Left ventricle myocardium inferior (tissue), 1 donor: ENCODE measurements around the gene IFI6. TPM values are rescaled to one million over a fixed set of nuclear protein-coding genes. Genes with fewer than 3 reads are reported as not detected.
A peak's percentile ranks its signal among the peaks of the same experiment; 100 is the strongest.

Experiments used
- DNase-seq: peaks from one replicate; pipeline ENCODE4 v3.0.0-alpha.2; 2020
- H3K27ac ChIP-seq: fragments of 200-600 bp; replicated peaks from 2 replicates; pipeline ENCODE4 v1.8.0; 2021
- H3K27me3 ChIP-seq: fragments of 200-600 bp; 2 replicates; pipeline ENCODE4 v1.8.0; 2021; ENCODE audit warnings: low read depth
- H3K36me3 ChIP-seq: fragments of 200-600 bp; 2 replicates; pipeline ENCODE4 v1.8.0; 2021
- H3K4me1 ChIP-seq: fragments of 200-600 bp; 2 replicates; pipeline ENCODE4 v1.8.0; 2021
- H3K4me3 ChIP-seq: fragments of 200-600 bp; 2 replicates; pipeline ENCODE4 v1.8.0; 2021; ENCODE audit warnings: mild to moderate bottlenecking, moderate library complexity
- H3K9me3 ChIP-seq: fragments of 200-600 bp; replicated peaks from 2 replicates; pipeline ENCODE4 v1.8.0; 2021
- intact Hi-C: fragments of 100-400 bp; cut with micrococcal nuclease; formaldehyde crosslinking; loops from one replicate; pipeline ENCODE4 v1.11.0; 2022
- total RNA-seq: library from RNA; stranded (reverse); fragmentation: NEBNext Ultra II Directional; extraction: Animal tissue kit (Norgen Biotek cat#: 25700); gene quantifications from one replicate; pipeline ENCODE4 v1.2.1, GENCODE V29; 2021
- TF ChIP-seq, protein P1 (sequence below): fragments of 200-600 bp; IDR thresholded peaks from 2 replicates; pipeline ENCODE4 v1.8.0; 2021; ENCODE audit warnings: antibody characterized with exemption, mild to moderate bottlenecking, borderline replicate concordance
- donor health status: DM: no; HTN: yes; CAD: no; lungs with severe emphysema.

IFI6 gene
- total RNA-seq, 1 donor from 2014 or later: 39.2 TPM

DNA sequence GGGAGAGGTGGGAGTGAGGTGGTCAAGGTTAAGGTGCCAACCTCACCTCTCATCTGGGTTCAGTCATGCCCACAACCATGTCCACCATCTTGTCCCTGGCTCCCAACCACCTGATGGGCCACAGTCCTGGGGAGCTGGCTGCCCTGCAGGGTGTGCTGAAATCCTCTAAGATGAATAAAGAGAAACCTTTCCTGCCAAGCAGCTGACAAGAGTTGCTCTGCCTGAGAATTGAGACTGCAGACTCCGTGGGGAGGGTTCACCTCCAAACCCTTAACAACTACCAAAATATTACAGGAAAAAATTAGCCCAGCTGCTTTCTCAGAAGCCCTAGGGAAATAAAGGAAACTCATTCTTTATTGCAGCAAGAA, 21.8 kb downstream of the IFI6 start:
- Histone ChIP-seq H3K4me1 (peaks cover 64% of the 10 kb centered on the region), H3K4me3 (no peak overlapping the region), H3K27ac (peak overlapping the region; percentile 74), H3K36me3 (no peaks in the 10 kb centered on the region), H3K27me3 (no peaks in the 10 kb centered on the region), H3K9me3 (no peaks in the 10 kb centered on the region)
- intact Hi-C loops: no loop called here
- no peak for DNase-seq
- TF ChIP-seq, protein P1, sequence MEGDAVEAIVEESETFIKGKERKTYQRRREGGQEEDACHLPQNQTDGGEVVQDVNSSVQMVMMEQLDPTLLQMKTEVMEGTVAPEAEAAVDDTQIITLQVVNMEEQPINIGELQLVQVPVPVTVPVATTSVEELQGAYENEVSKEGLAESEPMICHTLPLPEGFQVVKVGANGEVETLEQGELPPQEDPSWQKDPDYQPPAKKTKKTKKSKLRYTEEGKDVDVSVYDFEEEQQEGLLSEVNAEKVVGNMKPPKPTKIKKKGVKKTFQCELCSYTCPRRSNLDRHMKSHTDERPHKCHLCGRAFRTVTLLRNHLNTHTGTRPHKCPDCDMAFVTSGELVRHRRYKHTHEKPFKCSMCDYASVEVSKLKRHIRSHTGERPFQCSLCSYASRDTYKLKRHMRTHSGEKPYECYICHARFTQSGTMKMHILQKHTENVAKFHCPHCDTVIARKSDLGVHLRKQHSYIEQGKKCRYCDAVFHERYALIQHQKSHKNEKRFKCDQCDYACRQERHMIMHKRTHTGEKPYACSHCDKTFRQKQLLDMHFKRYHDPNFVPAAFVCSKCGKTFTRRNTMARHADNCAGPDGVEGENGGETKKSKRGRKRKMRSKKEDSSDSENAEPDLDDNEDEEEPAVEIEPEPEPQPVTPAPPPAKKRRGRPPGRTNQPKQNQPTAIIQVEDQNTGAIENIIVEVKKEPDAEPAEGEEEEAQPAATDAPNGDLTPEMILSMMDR: no peak

DNA sequence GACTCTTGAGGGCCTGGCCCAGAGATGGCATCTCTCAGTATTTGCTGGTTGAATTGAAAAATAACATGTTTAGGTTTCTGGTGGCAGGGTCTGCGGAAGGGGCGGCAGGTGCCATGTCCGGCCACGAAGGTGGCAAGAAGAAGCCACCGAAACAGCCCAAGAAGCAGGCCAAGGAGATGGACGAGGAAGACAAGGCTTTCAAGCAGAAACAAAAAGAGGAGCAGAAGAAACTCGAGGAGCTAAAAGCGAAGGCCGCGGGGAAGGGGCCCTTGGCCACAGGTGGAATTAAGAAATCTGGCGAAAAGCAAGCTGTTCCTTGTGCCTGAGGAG, 22.7 kb downstream of the IFI6 start:
- intact Hi-C loops: no loop called here
- H3K4me1 ChIP-seq: peaks cover 58% of the 10 kb centered on the region
- H3K27ac ChIP-seq: peak overlapping the region; percentile 73
- H3K27me3 ChIP-seq: no peaks in the 10 kb centered on the region
- DNase-seq: no peak
- H3K36me3 ChIP-seq: no peaks in the 10 kb centered on the region
- H3K4me3 ChIP-seq: no peak overlapping the region
- no peaks in the 10 kb centered on the region for H3K9me3 ChIP-seq
- TF ChIP-seq, protein P1: no peak

DNA sequence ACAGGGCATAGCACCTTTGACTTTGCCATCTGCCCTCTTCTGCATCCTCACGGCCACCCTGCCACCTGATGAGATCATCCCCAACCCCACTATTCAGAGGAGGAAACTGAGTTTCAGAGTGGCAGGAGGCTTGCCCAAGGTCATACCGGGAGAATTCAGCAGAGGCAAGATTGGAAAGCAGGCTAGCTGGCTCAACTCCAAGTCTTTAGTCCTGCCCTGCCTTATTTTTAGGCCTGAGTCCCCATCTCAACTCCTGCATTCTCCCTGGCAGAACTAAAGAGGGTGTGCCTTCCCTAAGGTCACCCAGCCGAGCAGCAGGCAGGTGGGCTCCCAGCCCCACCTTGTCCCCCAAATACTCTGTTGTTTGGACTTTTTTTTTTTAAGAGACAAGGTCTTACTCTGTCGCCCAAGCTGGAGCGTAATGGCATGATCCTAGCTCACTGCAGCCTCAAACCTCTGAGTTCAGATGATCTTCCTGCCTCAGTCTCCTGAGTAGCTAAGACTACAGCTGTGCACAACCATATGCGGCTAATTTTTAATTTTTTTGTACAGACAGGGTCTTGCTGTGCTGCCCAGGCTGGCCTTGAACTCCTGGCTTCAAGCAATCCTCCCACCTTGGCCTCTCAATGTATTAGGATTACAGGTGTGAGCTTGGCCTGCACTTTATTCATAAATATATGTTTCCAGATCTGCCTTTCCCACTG, 23.2 kb downstream of the IFI6 start:
- Histone ChIP-seq H3K27ac (peak overlapping the region; percentile 73), H3K36me3 (no peaks in the 10 kb centered on the region), H3K4me3 (no peak overlapping the region), H3K27me3 (no peaks in the 10 kb centered on the region), H3K4me1 (peaks cover 58% of the 10 kb centered on the region), H3K9me3 (no peaks in the 10 kb centered on the region)
- intact Hi-C loops: no loop called here
- TF ChIP-seq, protein P1: no peak
- no peak for DNase-seq

DNA sequence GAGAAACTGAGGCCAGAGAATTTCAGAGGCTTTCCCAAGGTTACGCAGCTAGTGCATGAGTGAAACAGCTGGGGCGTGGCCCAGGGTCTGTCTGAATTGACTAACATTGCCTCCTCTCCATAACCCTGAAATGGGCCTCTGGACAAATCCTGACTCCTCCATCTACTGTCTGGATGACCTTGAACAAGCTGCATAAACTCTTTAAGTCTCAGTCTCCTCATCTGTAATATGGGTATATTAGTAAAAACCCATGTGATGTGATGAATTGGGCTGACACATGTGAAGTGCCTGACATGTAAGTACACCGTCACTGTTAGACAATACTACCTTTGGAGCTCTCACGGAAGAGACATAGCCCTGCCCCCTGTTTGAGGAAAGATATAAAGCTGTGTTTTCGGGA, 24.7 kb downstream of the IFI6 start:
- H3K36me3 ChIP-seq: no peaks in the 10 kb centered on the region
- no peak overlapping the region for H3K4me3 ChIP-seq
- H3K27me3 ChIP-seq: no peaks in the 10 kb centered on the region
- intact Hi-C loops: no loop called here
- TF ChIP-seq, protein P1: no peak
- no peaks in the 10 kb centered on the region for H3K9me3 ChIP-seq
- peak overlapping the region; percentile 68 for H3K27ac ChIP-seq
- peaks cover 56% of the 10 kb centered on the region for H3K4me1 ChIP-seq
- no peak for DNase-seq

DNA sequence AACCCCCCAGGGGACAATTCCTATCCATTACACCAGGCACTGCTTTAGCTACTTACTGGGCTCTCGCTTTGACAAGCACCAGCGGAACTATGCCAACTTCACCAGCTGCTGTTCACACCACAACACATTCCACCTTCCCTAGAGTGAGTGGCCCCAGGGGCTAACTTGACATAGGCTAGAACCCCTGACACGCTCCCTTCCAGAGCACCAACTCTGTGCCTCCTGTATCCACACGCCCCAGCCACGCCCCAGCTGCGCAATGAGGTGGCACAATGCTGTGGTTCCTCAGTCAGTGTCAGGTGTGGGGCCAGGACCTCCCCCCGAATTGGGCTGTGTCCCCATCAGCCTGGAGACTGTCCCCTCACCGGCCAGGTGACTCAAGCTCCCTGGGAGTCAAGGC, 25.3 kb downstream of the IFI6 start:
- Histone ChIP-seq H3K4me1 (peaks cover 56% of the 10 kb centered on the region), H3K27ac (peak overlapping the region; percentile 68), H3K27me3 (no peaks in the 10 kb centered on the region), H3K36me3 (no peaks in the 10 kb centered on the region), H3K4me3 (no peak overlapping the region), H3K9me3 (no peaks in the 10 kb centered on the region)
- no peak for DNase-seq
- TF ChIP-seq, protein P1: no peak
- intact Hi-C loops: no loop called here
